H9 (cell line): ENCODE data around the gene USP43. TPM values are rescaled to one million over a fixed set of nuclear protein-coding genes. Genes with fewer than 3 reads are reported as not detected.

ENCODE experiments used
- DNase-seq: peaks from one replicate; pipeline ENCODE4 v3.0.0-alpha.2; 2017
- H2AFZ ChIP-seq: one replicate; pipeline ENCODE4 v1.6.1; 2013; ENCODE audit warnings: mild to moderate bottlenecking, low read length, control low read depth, moderate library complexity
- H2AK5ac ChIP-seq: 2 replicates; pipeline ENCODE4 v1.6.1; 2013; ENCODE audit warnings: low read length, control low read depth, mixed read lengths; ENCODE audit not compliant: insufficient read length
- H2BK120ac ChIP-seq: one replicate; pipeline ENCODE4 v1.6.1; 2013; ENCODE audit warnings: low read depth, mild to moderate bottlenecking, low read length, control low read depth, inconsistent platforms; ENCODE audit not compliant: poor library complexity, severe bottlenecking
- H2BK12ac ChIP-seq: 2 replicates; pipeline ENCODE4 v1.6.1; 2013; ENCODE audit warnings: low read length, control low read depth, mixed read lengths, low read depth; ENCODE audit not compliant: insufficient read length
- H2BK15ac ChIP-seq: 2 replicates; pipeline ENCODE4 v1.6.1; 2013; ENCODE audit warnings: low read depth, low read length, control low read depth
- H2BK20ac ChIP-seq: one replicate; pipeline ENCODE4 v1.6.1; 2013; ENCODE audit warnings: low read depth, mild to moderate bottlenecking, low read length, control low read depth, inconsistent platforms; ENCODE audit not compliant: poor library complexity, severe bottlenecking
- H2BK5ac ChIP-seq: 2 replicates; pipeline ENCODE4 v1.6.1; 2013; ENCODE audit warnings: low read length, control low read depth, mixed read lengths; ENCODE audit not compliant: insufficient read length
- H3K14ac ChIP-seq: 2 replicates; pipeline ENCODE4 v1.6.1; 2013; ENCODE audit warnings: low read length, control low read depth; ENCODE audit not compliant: insufficient read depth
- H3K18ac ChIP-seq: 2 replicates; pipeline ENCODE4 v1.6.1; 2013; ENCODE audit warnings: low read depth, mild to moderate bottlenecking, mixed read lengths, low read length, control low read depth; ENCODE audit not compliant: insufficient read length
- H3K23ac ChIP-seq: 2 replicates; pipeline ENCODE4 v1.6.1; 2013; ENCODE audit warnings: low read length, control low read depth, mixed read lengths, low read depth; ENCODE audit not compliant: insufficient read length
- H3K23me2 ChIP-seq: 2 replicates; pipeline ENCODE4 v1.6.1; 2013; ENCODE audit warnings: low read depth, mild to moderate bottlenecking, mixed read lengths, low read length, control low read depth; ENCODE audit not compliant: insufficient read length, poor library complexity, severe bottlenecking
- H3K27ac ChIP-seq: 2 replicates; pipeline ENCODE4 v1.5.1; 2013; ENCODE audit warnings: low read length, control low read depth, mixed read lengths, low read depth; ENCODE audit not compliant: insufficient read length
- H3K27me3 ChIP-seq: 2 replicates; pipeline ENCODE4 v1.6.1; 2013; ENCODE audit warnings: low read length, control low read depth, inconsistent platforms; ENCODE audit not compliant: insufficient read depth
- H3K4ac ChIP-seq: 2 replicates; pipeline ENCODE4 v1.6.1; 2013; ENCODE audit warnings: low read depth, mild to moderate bottlenecking, control low read depth, inconsistent platforms, low read length, moderate library complexity
- H3K4me1 ChIP-seq: 2 replicates; pipeline ENCODE4 v1.6.1; 2013; ENCODE audit warnings: low read length, control low read depth, inconsistent platforms; ENCODE audit not compliant: insufficient read depth
- H3K4me2 ChIP-seq: 2 replicates; pipeline ENCODE4 v1.6.1; 2013; ENCODE audit warnings: low read length, control low read depth, mixed read lengths; ENCODE audit not compliant: insufficient read length, insufficient read depth
- H3K56ac ChIP-seq: 2 replicates; pipeline ENCODE4 v1.6.1; 2013; ENCODE audit warnings: low read depth, mild to moderate bottlenecking, mixed read lengths, low read length, control low read depth; ENCODE audit not compliant: insufficient read length
- H3K79me1 ChIP-seq: 2 replicates; pipeline ENCODE4 v1.6.1; 2013; ENCODE audit warnings: low read depth, mild to moderate bottlenecking, moderate library complexity, low read length, control low read depth, inconsistent platforms; ENCODE audit not compliant: insufficient read depth, poor library complexity, severe bottlenecking
- H3K79me2 ChIP-seq: 2 replicates; pipeline ENCODE4 v1.6.1; 2013; ENCODE audit warnings: low read length, control low read depth, inconsistent platforms; ENCODE audit not compliant: insufficient read depth
- H3K9ac ChIP-seq: 2 replicates; pipeline ENCODE4 v1.6.1; 2013; ENCODE audit warnings: low read length, control low read depth, mixed read lengths; ENCODE audit not compliant: insufficient read length; ENCODE audit errors: extremely low read depth
- H3K9me3 ChIP-seq: one replicate; pipeline ENCODE4 v1.6.1; 2013; ENCODE audit warnings: low read depth, low read length, inconsistent platforms; ENCODE audit not compliant: control insufficient read depth
- H3T11ph ChIP-seq: one replicate; pipeline ENCODE4 v1.6.1; 2013; ENCODE audit warnings: mild to moderate bottlenecking, low read length, control low read depth, inconsistent platforms
- H4K20me1 ChIP-seq: one replicate; pipeline ENCODE4 v1.6.1; 2013; ENCODE audit not compliant: control insufficient read depth, insufficient read length, insufficient read depth
- H4K5ac ChIP-seq: 2 replicates; pipeline ENCODE4 v1.6.1; 2013; ENCODE audit warnings: low read depth, mild to moderate bottlenecking, mixed read lengths, low read length, control low read depth; ENCODE audit not compliant: insufficient read length
- H4K8ac ChIP-seq: replicated peaks from 2 replicates; pipeline ENCODE4 v1.6.1; 2013; ENCODE audit warnings: low read length, control low read depth, mixed read lengths, low read depth; ENCODE audit not compliant: insufficient read length
- H4K91ac ChIP-seq: 2 replicates; pipeline ENCODE4 v1.6.1; 2013; ENCODE audit warnings: low read depth, mild to moderate bottlenecking, moderate library complexity, mixed read lengths, low read length, control low read depth; ENCODE audit not compliant: insufficient read length
- H3K27ac Mint-ChIP-seq, 3 experiments: 2 replicates in 2 of 3; 3 replicates in 1 of 3; pipeline ENCODE4 v1.8.0; 2020 to 2021; ENCODE audit warnings: mixed read lengths in 3 of 3, mild to moderate bottlenecking in 1 of 3, moderate library complexity in 1 of 3
- H3K27me3 Mint-ChIP-seq: 2 replicates; pipeline ENCODE4 v1.8.0; 2021; ENCODE audit warnings: low read depth, mild to moderate bottlenecking, moderate library complexity, mixed read lengths
- H3K36me3 Mint-ChIP-seq, 3 experiments: 2 replicates in 2 of 3; 3 replicates in 1 of 3; pipeline ENCODE4 v1.8.0; 2020 to 2021; ENCODE audit warnings: low read depth in 3 of 3, mixed read lengths in 3 of 3; ENCODE audit not compliant: insufficient read depth in 1 of 3
- H3K4me1 Mint-ChIP-seq, 2 experiments: 2 replicates each; pipeline ENCODE4 v1.8.0; 2020; ENCODE audit warnings: mixed read lengths in 2 of 2
- H3K4me3 Mint-ChIP-seq, 2 experiments: 2 replicates in 1 of 2; 3 replicates in 1 of 2; pipeline ENCODE4 v1.8.0; 2020 to 2021; ENCODE audit warnings: mild to moderate bottlenecking in 2 of 2, mixed read lengths in 2 of 2, moderate library complexity in 1 of 2
- H3K9me3 Mint-ChIP-seq, 2 experiments: 2 replicates in 1 of 2; 3 replicates in 1 of 2; pipeline ENCODE4 v1.8.0; 2020; ENCODE audit warnings: mild to moderate bottlenecking in 2 of 2, mixed read lengths in 2 of 2, moderate library complexity in 1 of 2
- CTCF ChIP-seq: fragments of 200-600 bp; sonication (generic); conservative IDR thresholded peaks from 3 replicates; pipeline ENCODE4 v1.8.0; 2021; ENCODE audit warnings: antibody characterized with exemption, mild to moderate bottlenecking
- WGBS: extraction: QIAGEN DNeasy Blood & Tissue Kit; methylation state at CpG from one replicate; pipeline ENCODE4 v1.1.7; 2013; ENCODE audit warnings: missing lambda C conversion rate, low lambda C conversion rate, mixed read lengths; ENCODE audit not compliant: insufficient read length; ENCODE audit errors: extremely low coverage; 5-methylcytosine and 5-hydroxymethylcytosine counted together
- total RNA-seq: library from RNA; stranded (reverse); gene quantifications from 2 replicates; pipeline ENCODE4 v1.2.1, GENCODE V29; 2021

USP43 gene
- total RNA-seq, 1 experiment from 2014 or later, result 5.2 TPM

- Histone ChIP-seq H4K5ac (no peak overlapping the region), H3K18ac (no peak overlapping the region), H4K8ac (no peak overlapping the region), H3K4ac (no peak overlapping the region), H2AK5ac (no peak overlapping the region), H3K79me2 (no peaks in the 10 kb centered on the region), H3T11ph (no peak overlapping the region), H3K9me3 (peaks cover 8% of the 10 kb centered on the region), H3K23me2 (no peaks in the 10 kb centered on the region), H3K23ac (no peak overlapping the region), H2BK5ac (no peak overlapping the region), H2BK120ac (no peak overlapping the region), H3K14ac (no peak overlapping the region), H3K4me1 (no peaks in the 10 kb centered on the region), H3K56ac (no peak overlapping the region), H3K9ac (no peak overlapping the region), H4K91ac (no peak overlapping the region), H2BK20ac (no peak overlapping the region), H2BK12ac (no peak overlapping the region), H2BK15ac (no peak overlapping the region), H4K20me1 (no peaks in the 10 kb centered on the region), H3K27ac (no peak overlapping the region), H3K27me3 (no peaks in the 10 kb centered on the region), H2AFZ (no peak overlapping the region), H3K4me2 (no peak overlapping the region), H3K79me1 (no peaks in the 10 kb centered on the region)
- H3K27ac Mint-ChIP-seq, result no peak overlapping the region; a peak in 1 of 7 replicates
- H3K4me3 Mint-ChIP-seq, result no peak overlapping the region
- DNase-seq, result no peak
- peaks cover 13 to 16% of the 10 kb centered on the region in 2 experiments; a peak in 4 of 5 replicates for H3K9me3 Mint-ChIP-seq
- no peaks in the 10 kb centered on the region for H3K27me3 Mint-ChIP-seq
- TF ChIP-seq CTCF, result no peak
- WGBS, result 100% methylated on average over 1 of the region's 4 CpGs
- no peaks in the 10 kb centered on the region for H3K4me1 Mint-ChIP-seq
- H3K36me3 Mint-ChIP-seq, result peaks cover 13 to 34% (median 23%) of the 10 kb centered on the region in 3 experiments
Observed at GRCh38 chr17:9677896-9678295, 32.6 kb downstream of the USP43 start.
